Measurements from ENCODE around the gene HSD17B1.

HSD17B1 gene

GRCh38 chr17:42519546-42520491 lies 32.9 kb upstream of the HSD17B1 start:
- Histone ChIP-seq H3K4me1 (ENCODE audit: insufficient read depth, low read length) (peaks cover 29% of the 10 kb centered on the region), H3K36me3 (ENCODE audit: insufficient read depth, low read length) (no peaks in the 10 kb centered on the region), H3K9me3 (ENCODE audit: control insufficient read depth, insufficient read depth, low read length) (no peaks in the 10 kb centered on the region), H3K9ac (ENCODE audit: low read depth, low read length) (peak overlapping the region; percentile 2; the same call in 1 of the 2 replicates)

GRCh38 chr17:42520540-42520951 lies 32.2 kb upstream of the HSD17B1 start:
- H3K9me3 ChIP-seq (ENCODE audit: control insufficient read depth, insufficient read depth, low read length), result no peaks in the 10 kb centered on the region
- H3K36me3 ChIP-seq (ENCODE audit: insufficient read depth, low read length), result no peaks in the 10 kb centered on the region
- peaks cover 29% of the 10 kb centered on the region for H3K4me1 ChIP-seq (ENCODE audit: insufficient read depth, low read length)
- no peak overlapping the region; the same call in 1 of the 2 replicates for H3K9ac ChIP-seq (ENCODE audit: low read depth, low read length)

- peaks cover 29% of the 10 kb centered on the region for H3K4me1 ChIP-seq (ENCODE audit: insufficient read depth, low read length)
- no peaks in the 10 kb centered on the region for H3K36me3 ChIP-seq (ENCODE audit: insufficient read depth, low read length)
- no peak overlapping the region for H3K9ac ChIP-seq (ENCODE audit: low read depth, low read length)
- no peaks in the 10 kb centered on the region for H3K9me3 ChIP-seq (ENCODE audit: control insufficient read depth, insufficient read depth, low read length)
Observed at GRCh38 chr17:42521036-42521435, 31.7 kb upstream of the HSD17B1 start.

GRCh38 chr17:42521666-42522262 lies 31.0 kb upstream of the HSD17B1 start:
- H3K36me3 ChIP-seq (ENCODE audit: insufficient read depth, low read length), result no peaks in the 10 kb centered on the region
- H3K4me1 ChIP-seq (ENCODE audit: insufficient read depth, low read length), result peaks cover 29% of the 10 kb centered on the region
- no peaks in the 10 kb centered on the region for H3K9me3 ChIP-seq (ENCODE audit: control insufficient read depth, insufficient read depth, low read length)
- H3K9ac ChIP-seq (ENCODE audit: low read depth, low read length), result no peak overlapping the region

- Histone ChIP-seq H3K36me3 (ENCODE audit: insufficient read depth, low read length) (no peaks in the 10 kb centered on the region), H3K4me1 (ENCODE audit: insufficient read depth, low read length) (peaks cover 29% of the 10 kb centered on the region), H3K9me3 (ENCODE audit: control insufficient read depth, insufficient read depth, low read length) (no peaks in the 10 kb centered on the region), H3K9ac (ENCODE audit: low read depth, low read length) (no peak overlapping the region)
Observed at GRCh38 chr17:42522263-42522790, 30.4 kb upstream of the HSD17B1 start.

GRCh38 chr17:42522798-42523278 lies 29.9 kb upstream of the HSD17B1 start:
- no peak overlapping the region for H3K9ac ChIP-seq (ENCODE audit: low read depth, low read length)
- H3K9me3 ChIP-seq (ENCODE audit: control insufficient read depth, insufficient read depth, low read length), result no peaks in the 10 kb centered on the region
- H3K4me1 ChIP-seq (ENCODE audit: insufficient read depth, low read length), result peaks cover 29% of the 10 kb centered on the region
- H3K36me3 ChIP-seq (ENCODE audit: insufficient read depth, low read length), result no peaks in the 10 kb centered on the region

- H3K9me3 ChIP-seq (ENCODE audit: control insufficient read depth, insufficient read depth, low read length), result no peaks in the 10 kb centered on the region
- H3K36me3 ChIP-seq (ENCODE audit: insufficient read depth, low read length), result no peaks in the 10 kb centered on the region
- peaks cover 14% of the 10 kb centered on the region; the same call in 1 of the 2 replicates for H3K4me1 ChIP-seq (ENCODE audit: insufficient read depth, low read length)
- H3K9ac ChIP-seq (ENCODE audit: low read depth, low read length), result no peak overlapping the region
Observed at GRCh38 chr17:42525221-42525620, 27.5 kb upstream of the HSD17B1 start.

GRCh38 chr17:42526031-42526444 lies 26.7 kb upstream of the HSD17B1 start:
- no peaks in the 10 kb centered on the region for H3K9me3 ChIP-seq (ENCODE audit: control insufficient read depth, insufficient read depth, low read length)
- H3K9ac ChIP-seq (ENCODE audit: low read depth, low read length), result no peak overlapping the region
- no peaks in the 10 kb centered on the region for H3K36me3 ChIP-seq (ENCODE audit: insufficient read depth, low read length)
- peaks cover 8% of the 10 kb centered on the region; the same call in 1 of the 2 replicates for H3K4me1 ChIP-seq (ENCODE audit: insufficient read depth, low read length)

- Histone ChIP-seq H3K9me3 (ENCODE audit: control insufficient read depth, insufficient read depth, low read length) (no peaks in the 10 kb centered on the region), H3K4me1 (ENCODE audit: insufficient read depth, low read length) (peaks cover 8% of the 10 kb centered on the region; the same call in 1 of the 2 replicates), H3K9ac (ENCODE audit: low read depth, low read length) (no peak overlapping the region), H3K36me3 (ENCODE audit: insufficient read depth, low read length) (no peaks in the 10 kb centered on the region)
Observed at GRCh38 chr17:42527932-42528331, 24.8 kb upstream of the HSD17B1 start.

GRCh38 chr17:42529061-42529460 lies 23.7 kb upstream of the HSD17B1 start:
- H3K9ac ChIP-seq (ENCODE audit: low read depth, low read length), result no peak overlapping the region
- H3K4me1 ChIP-seq (ENCODE audit: insufficient read depth, low read length), result peaks cover 8% of the 10 kb centered on the region; the same call in 1 of the 2 replicates
- H3K36me3 ChIP-seq (ENCODE audit: insufficient read depth, low read length), result no peaks in the 10 kb centered on the region
- H3K9me3 ChIP-seq (ENCODE audit: control insufficient read depth, insufficient read depth, low read length), result no peaks in the 10 kb centered on the region

- Histone ChIP-seq H3K9ac (ENCODE audit: low read depth, low read length) (no peak overlapping the region), H3K4me1 (ENCODE audit: insufficient read depth, low read length) (peaks cover 18% of the 10 kb centered on the region), H3K36me3 (ENCODE audit: insufficient read depth, low read length) (no peaks in the 10 kb centered on the region), H3K9me3 (ENCODE audit: control insufficient read depth, insufficient read depth, low read length) (no peaks in the 10 kb centered on the region)
Observed at GRCh38 chr17:42530952-42531454, 21.7 kb upstream of the HSD17B1 start.

- peaks cover 18% of the 10 kb centered on the region for H3K4me1 ChIP-seq (ENCODE audit: insufficient read depth, low read length)
- H3K9ac ChIP-seq (ENCODE audit: low read depth, low read length), result peak overlapping the region; percentile 60; the same call in 1 of the 2 replicates
- no peaks in the 10 kb centered on the region for H3K9me3 ChIP-seq (ENCODE audit: control insufficient read depth, insufficient read depth, low read length)
- H3K36me3 ChIP-seq (ENCODE audit: insufficient read depth, low read length), result no peaks in the 10 kb centered on the region
Observed at GRCh38 chr17:42531455-42532354, 21.0 kb upstream of the HSD17B1 start.

GRCh38 chr17:42535155-42536047 lies 17.3 kb upstream of the HSD17B1 start:
- H3K4me1 ChIP-seq (ENCODE audit: insufficient read depth, low read length), result peaks cover 11% of the 10 kb centered on the region
- H3K36me3 ChIP-seq (ENCODE audit: insufficient read depth, low read length), result no peaks in the 10 kb centered on the region
- H3K9ac ChIP-seq (ENCODE audit: low read depth, low read length), result peak overlapping the region; percentile 53
- H3K9me3 ChIP-seq (ENCODE audit: control insufficient read depth, insufficient read depth, low read length), result no peaks in the 10 kb centered on the region
